DND-41 (cell line): Measurements from ENCODE around the gene LHCGR.

Experiments used
- ATAC-seq: fragments of 200-7000 bp; cut with Tn5 transposase; 3 replicates; pipeline ENCODE4 v1.9.1; 2021; ENCODE audit warnings: low read depth; ENCODE audit not compliant: insufficient read depth
- DNase-seq: peaks from one replicate; pipeline ENCODE4 v3.0.0-alpha.2; 2020
- H2AFZ ChIP-seq: 2 replicates; pipeline ENCODE4 v1.6.0; 2012; ENCODE audit warnings: low read depth, low read length
- H3K27ac ChIP-seq: 2 replicates; pipeline ENCODE4 v1.5.1; 2012; ENCODE audit warnings: low read length, inconsistent platforms
- H3K27me3 ChIP-seq: fragments of 200-600 bp; sonication (generic); 2 replicates; pipeline ENCODE4 v1.6.0; 2012; ENCODE audit warnings: low read length, mild to moderate bottlenecking, inconsistent platforms; ENCODE audit not compliant: insufficient read depth, poor library complexity
- H3K36me3 ChIP-seq: 2 replicates; pipeline ENCODE4 v1.5.1; 2012; ENCODE audit warnings: low read length, inconsistent platforms; ENCODE audit not compliant: insufficient read depth
- H3K4me1 ChIP-seq: 2 replicates; pipeline ENCODE4 v1.5.1; 2012; ENCODE audit warnings: mild to moderate bottlenecking, low read length; ENCODE audit not compliant: insufficient read depth
- H3K4me2 ChIP-seq: 2 replicates; pipeline ENCODE4 v1.6.0; 2012; ENCODE audit warnings: mild to moderate bottlenecking, moderate library complexity, low read length, inconsistent platforms; ENCODE audit not compliant: insufficient read depth
- H3K4me3 ChIP-seq, 2 experiments: fragments of 200-600 bp in 1 of 2; shearing (Covaris generic) in 1 of 2; 2 replicates each; pipeline ENCODE4 v1.5.1; 2012 to 2016; ENCODE audit warnings: inconsistent platforms in 2 of 2, low read length in 2 of 2, mild to moderate bottlenecking in 2 of 2, low read depth in 1 of 2, moderate library complexity in 1 of 2
- H3K79me2 ChIP-seq: 2 replicates; pipeline ENCODE4 v1.6.0; 2012; ENCODE audit warnings: low read length, inconsistent platforms; ENCODE audit not compliant: insufficient read depth
- H3K9ac ChIP-seq: 2 replicates; pipeline ENCODE4 v1.6.0; 2012; ENCODE audit warnings: low read depth, mild to moderate bottlenecking, inconsistent platforms, low read length, moderate library complexity
- H3K9me3 ChIP-seq: 2 replicates; pipeline ENCODE4 v1.5.1; 2012; ENCODE audit warnings: low read length, moderate library complexity, mild to moderate bottlenecking, inconsistent platforms; ENCODE audit not compliant: insufficient read depth, severe bottlenecking
- H4K20me1 ChIP-seq: 2 replicates; pipeline ENCODE4 v1.6.0; 2012; ENCODE audit warnings: low read length; ENCODE audit not compliant: insufficient read depth
- CTCF ChIP-seq: IDR thresholded peaks from 2 replicates; pipeline ENCODE4 v1.5.1; 2012; ENCODE audit warnings: borderline replicate concordance, low read length, moderate library complexity, mild to moderate bottlenecking; ENCODE audit not compliant: poor library complexity, severe bottlenecking; ENCODE audit errors: extremely low read depth
- EZH2 ChIP-seq: IDR thresholded peaks from 3 replicates; pipeline ENCODE4 v1.6.1; 2012; ENCODE audit warnings: borderline replicate concordance, low read depth, mild to moderate bottlenecking, moderate library complexity, low read length, inconsistent platforms; ENCODE audit not compliant: severe bottlenecking

The LHCGR gene

GRCh38 chr2:48674933-48675332, 80.6 kb downstream of the LHCGR start:
- Histone ChIP-seq H3K4me3 (no peak overlapping the region), H3K9me3 (no peaks in the 10 kb centered on the region), H3K9ac (no peak overlapping the region), H3K27me3 (peaks cover 3% of the 10 kb centered on the region), H3K79me2 (no peaks in the 10 kb centered on the region), H3K27ac (no peak overlapping the region), H4K20me1 (no peaks in the 10 kb centered on the region), H3K36me3 (no peaks in the 10 kb centered on the region), H3K4me2 (no peak overlapping the region), H3K4me1 (no peaks in the 10 kb centered on the region), H2AFZ (no peak overlapping the region)
- TF ChIP-seq EZH2, result no peak
- TF ChIP-seq CTCF, result no peak
- no peak for ATAC-seq
- no peak for DNase-seq

- Histone ChIP-seq H3K36me3 (no peaks in the 10 kb centered on the region), H3K27ac (no peak overlapping the region), H3K4me2 (no peak overlapping the region), H2AFZ (no peak overlapping the region), H4K20me1 (no peaks in the 10 kb centered on the region), H3K79me2 (no peaks in the 10 kb centered on the region), H3K4me1 (no peaks in the 10 kb centered on the region), H3K9ac (no peak overlapping the region), H3K4me3 (no peak overlapping the region), H3K27me3 (peaks cover under 1% of the 10 kb centered on the region), H3K9me3 (no peaks in the 10 kb centered on the region)
- no peak for DNase-seq
- no peak for ATAC-seq
- TF ChIP-seq EZH2 (no peak), CTCF (no peak)
These were observed 81.9 kb downstream of the LHCGR start for GRCh38 chr2:48673581-48673980.

GRCh38 chr2:48668992-48669391, 86.5 kb downstream of the LHCGR start:
- no peak overlapping the region for H3K9ac ChIP-seq
- H3K4me1 ChIP-seq, result no peaks in the 10 kb centered on the region
- H3K79me2 ChIP-seq, result no peaks in the 10 kb centered on the region
- H3K27me3 ChIP-seq, result no peaks in the 10 kb centered on the region
- H3K4me3 ChIP-seq, result no peak overlapping the region
- ATAC-seq (no peak), DNase-seq (no peak)
- no peak overlapping the region for H3K27ac ChIP-seq
- H3K9me3 ChIP-seq, result no peaks in the 10 kb centered on the region
- H2AFZ ChIP-seq, result no peak overlapping the region
- no peaks in the 10 kb centered on the region for H3K36me3 ChIP-seq
- no peaks in the 10 kb centered on the region for H4K20me1 ChIP-seq
- no peak for TF ChIP-seq CTCF
- no peak for TF ChIP-seq EZH2
- H3K4me2 ChIP-seq, result no peak overlapping the region

- no peak overlapping the region for H3K27ac ChIP-seq
These were observed 104.2 kb downstream of the LHCGR start for GRCh38 chr2:48651158-48651790.

More at GRCh38 chr2:48651158-48651790, 104.2 kb downstream of the LHCGR start:
- Histone ChIP-seq H3K4me1 (no peaks in the 10 kb centered on the region), H3K4me3 (no peak overlapping the region), H3K36me3 (no peaks in the 10 kb centered on the region), H3K79me2 (no peaks in the 10 kb centered on the region), H3K27me3 (no peaks in the 10 kb centered on the region), H3K9me3 (no peaks in the 10 kb centered on the region), H2AFZ (no peak overlapping the region), H4K20me1 (no peaks in the 10 kb centered on the region), H3K4me2 (no peak overlapping the region), H3K9ac (no peak overlapping the region)
- DNase-seq (no peak), ATAC-seq (no peak)
- TF ChIP-seq CTCF (no peak), EZH2 (no peak)
